HCT116 (cell line): ENCODE results near the gene SIPA1L3. TPM values are rescaled to one million over a fixed set of nuclear protein-coding genes. Genes with fewer than 3 reads are reported as not detected.

ENCODE experiments used
- ATAC-seq: fragments of 200-7000 bp; cut with Tn5 transposase; 2 replicates; pipeline ENCODE4 v1.9.1; 2020; ENCODE audit warnings: mild to moderate bottlenecking, moderate library complexity
- BruUV-seq: library from RNA; stranded (reverse); fragments of 400-500 nt; replicated peaks from 2 replicates; lab custom pipeline; 2021; lab: Mats Ljungman, UMichigan
- CTCF ChIA-PET: fragments of 300-600 bp; sonication (Branson Sonifier 250); formaldehyde crosslinking; loops from one replicate; lab custom pipeline; 2021; ENCODE audit warnings: antibody characterized with exemption; lab: Charles Lee
- POLR2A ChIA-PET: fragments of 300-600, 350-600 bp; sonication (Branson Sonifier 250); formaldehyde crosslinking; loops from one replicate; lab custom pipeline; 2021; ENCODE audit warnings: antibody characterized with exemption; lab: Charles Lee
- RAD21 ChIA-PET, 2 experiments: fragments of 300-600 bp; sonication (Branson Sonifier 250); formaldehyde crosslinking; loops; one replicate each; lab custom pipeline; 2023; ENCODE audit warnings: low total read pairs in 2 of 2; ENCODE audit not compliant: uncharacterized antibody in 2 of 2, unreplicated experiment in 2 of 2, low non-redundant PET in 1 of 2; lab: Charles Lee
- DNase-seq: peaks from one replicate; pipeline ENCODE4 v3.0.0-alpha.2; 2010; ENCODE audit warnings: low read depth, low spot score
- H2AFZ ChIP-seq: fragments of 200-600 bp; shearing (Covaris generic), sonication (generic); 2 replicates; pipeline ENCODE4 v1.6.1; 2017; ENCODE audit warnings: low read depth, mixed run types, mixed read lengths, antibody characterized with exemption, low read length; ENCODE audit not compliant: poor library complexity, severe bottlenecking
- H3K27ac ChIP-seq: 2 replicates; pipeline ENCODE4 v1.5.1; 2012; ENCODE audit warnings: low read depth, low read length
- H3K27me3 ChIP-seq: fragments of 200-600 bp; sonication (generic); 2 replicates; pipeline ENCODE4 v1.6.1; 2016; ENCODE audit warnings: mixed run types, low read length, mixed read lengths; ENCODE audit not compliant: insufficient read depth
- H3K36me3 ChIP-seq, 2 experiments: fragments of 200-500 bp in 1 of 2; fragments of 200-600 bp in 1 of 2; sonication (Bioruptor generic) in 1 of 2; sonication (generic) in 1 of 2; 2 replicates each; pipeline versions ENCODE4 v1.5.1 to v1.6.1; 2014 to 2016; ENCODE audit warnings: low read length in 2 of 2, inconsistent platforms in 1 of 2, mixed read lengths in 1 of 2, mixed run types in 1 of 2; ENCODE audit not compliant: insufficient read depth in 2 of 2, control insufficient read depth in 1 of 2
- H3K4me1 ChIP-seq, 2 experiments: fragments of 200-600 bp in 1 of 2; sonication (generic) in 1 of 2; 2 replicates each; pipeline versions ENCODE4 v1.5.1 to v1.6.1; 2012 to 2017; ENCODE audit warnings: low read length in 2 of 2, inconsistent platforms in 1 of 2, mild to moderate bottlenecking in 1 of 2, mixed read lengths in 1 of 2, mixed run types in 1 of 2, moderate library complexity in 1 of 2; ENCODE audit not compliant: insufficient read depth in 2 of 2, control insufficient read depth in 1 of 2
- H3K4me2 ChIP-seq: fragments of 200-600 bp; sonication (generic); 2 replicates; pipeline ENCODE4 v1.6.1; 2017; ENCODE audit warnings: mixed run types, low read length, mixed read lengths
- H3K4me3 ChIP-seq, 2 experiments: fragments of 200-600 bp in 1 of 2; sonication (generic) in 1 of 2; replicated peaks in 1 of 2; 2 replicates each; pipeline ENCODE4 v1.5.1; 2011 to 2016; ENCODE audit warnings: low read length in 2 of 2, control low read depth in 1 of 2, low read depth in 1 of 2, mild to moderate bottlenecking in 1 of 2, mixed read lengths in 1 of 2, mixed run types in 1 of 2
- H3K79me2 ChIP-seq: fragments of 200-600 bp; sonication (generic); 2 replicates; pipeline ENCODE4 v1.6.1; 2017; ENCODE audit warnings: mild to moderate bottlenecking, mixed run types, low read length, moderate library complexity, mixed read lengths; ENCODE audit not compliant: insufficient read depth
- H3K9ac ChIP-seq: fragments of 200-600 bp; sonication (generic); 2 replicates; pipeline ENCODE4 v1.6.1; 2016; ENCODE audit warnings: low read length, mixed read lengths
- H3K9me2 ChIP-seq: fragments of 200-600 bp; sonication (generic), shearing (Covaris generic); 2 replicates; pipeline ENCODE4 v1.6.1; 2017; ENCODE audit warnings: mixed run types, mild to moderate bottlenecking, moderate library complexity; ENCODE audit not compliant: insufficient read depth
- H3K9me3 ChIP-seq, 2 experiments: fragments of 200-500 bp in 1 of 2; fragments of 200-600 bp in 1 of 2; sonication (Bioruptor generic) in 1 of 2; sonication (generic) in 1 of 2; 2 replicates each; pipeline ENCODE4 v1.6.1; 2014 to 2017; ENCODE audit warnings: low read length in 2 of 2, mixed read lengths in 2 of 2, inconsistent platforms in 1 of 2, low read depth in 1 of 2, mild to moderate bottlenecking in 1 of 2, mixed run types in 1 of 2, moderate library complexity in 1 of 2; ENCODE audit not compliant: control insufficient read depth in 1 of 2, insufficient read depth in 1 of 2
- H4K20me1 ChIP-seq: fragments of 200-600 bp; sonication (generic), shearing (Covaris generic); 2 replicates; pipeline ENCODE4 v1.6.1; 2017; ENCODE audit warnings: mixed run types, mild to moderate bottlenecking, moderate library complexity; ENCODE audit not compliant: insufficient read depth
- ATF3 ChIP-seq: IDR thresholded peaks from 2 replicates; pipeline ENCODE4 v1.6.1; 2012
- CTCF ChIP-seq, 3 experiments: fragments of 200-600 bp in 1 of 3; sonication (generic) in 1 of 3; IDR thresholded peaks in 2 of 3; conservative IDR thresholded peaks in 1 of 3; 2 replicates each; pipeline ENCODE4 v1.5.1; 2012 to 2017; ENCODE audit warnings: low read depth in 2 of 3, low read length in 2 of 3, antibody characterized with exemption in 1 of 3, borderline replicate concordance in 1 of 3, control low read depth in 1 of 3, mild to moderate bottlenecking in 1 of 3, mixed read lengths in 1 of 3, mixed run types in 1 of 3, moderate library complexity in 1 of 3; ENCODE audit not compliant: insufficient read depth in 1 of 3
- EZH2phosphoT487 ChIP-seq: fragments of 200-600 bp; IDR thresholded peaks from 2 replicates; pipeline ENCODE4 v1.6.1; 2018; ENCODE audit warnings: antibody characterized with exemption, borderline replicate concordance
- JUND ChIP-seq: IDR thresholded peaks from 2 replicates; pipeline ENCODE4 v1.6.1; 2012
- MAX ChIP-seq: IDR thresholded peaks from 2 replicates; pipeline ENCODE4 v1.6.1; 2012
- POLR2A ChIP-seq: IDR thresholded peaks from 2 replicates; pipeline ENCODE4 v1.7.0; 2011; ENCODE audit warnings: borderline replicate concordance; ENCODE audit not compliant: insufficient read depth, insufficient read length; ENCODE audit errors: extremely low read depth
- RAD21 ChIP-seq: IDR thresholded peaks from 2 replicates; pipeline ENCODE4 v1.6.1; 2012; ENCODE audit warnings: low read depth, mild to moderate bottlenecking
- REST ChIP-seq: IDR thresholded peaks from 2 replicates; pipeline ENCODE4 v1.6.1; 2012; ENCODE audit warnings: low read depth
- SIN3A ChIP-seq: IDR thresholded peaks from 2 replicates; pipeline ENCODE4 v1.6.1; 2012; ENCODE audit warnings: low read depth
- SRF ChIP-seq: IDR thresholded peaks from 2 replicates; pipeline ENCODE4 v1.6.1; 2012; ENCODE audit warnings: low read depth
- YY1 ChIP-seq: IDR thresholded peaks from 2 replicates; pipeline ENCODE4 v1.6.1; 2011; ENCODE audit warnings: low read length, low read depth, moderate library complexity, mild to moderate bottlenecking; ENCODE audit not compliant: insufficient replicate concordance; ENCODE audit errors: extremely low read depth
- ZBTB33 ChIP-seq: IDR thresholded peaks from 2 replicates; pipeline ENCODE4 v1.6.1; 2011; ENCODE audit warnings: mild to moderate bottlenecking, low read length, moderate library complexity; ENCODE audit not compliant: insufficient replicate concordance; ENCODE audit errors: extremely low read depth
- intact Hi-C: fragments of 100-400 bp; cut with micrococcal nuclease; formaldehyde crosslinking; loops from 2 replicates; pipeline ENCODE4 v1.10.0; 2022
- total RNA-seq: library from RNA; stranded (reverse); gene quantifications from one replicate; pipeline ENCODE4 v1.2.1, GENCODE V29; 2021; ENCODE audit not compliant: unreplicated experiment

The SIPA1L3 gene
- total RNA-seq, 1 experiment from 2014 or later = 41.8 TPM

- no peaks in the 10 kb centered on the region for H3K9me3 ChIP-seq
- H3K27ac ChIP-seq = no peak overlapping the region
- ChIA-PET CTCF (no interaction called here), RAD21 (no interaction called here)
- BruUV-seq = no TSS peak
- no peak for ATAC-seq
- peaks cover 0 to 27% of the 10 kb centered on the region in 2 experiments; a peak in 3 of 4 replicates for H3K4me1 ChIP-seq
- H2AFZ ChIP-seq = no peak overlapping the region
- H3K27me3 ChIP-seq = no peaks in the 10 kb centered on the region
- H3K9ac ChIP-seq = no peak overlapping the region
- TF ChIP-seq EZH2phosphoT487 (no peak), ATF3 (no peak), YY1 (no peak), SIN3A (no peak), REST (no peak), ZBTB33 (no peak), RAD21 (no peak), SRF (no peak), MAX (no peak), JUND (no peak), POLR2A (no peak), CTCF (IDR thresholded peaks at IDR 0.05 in 2 of 3, conservative IDR thresholded peaks at IDR 0.05 in 1 of 3; ENCODE audit: borderline replicate concordance in 1 of 3, insufficient read depth in 1 of 3, low read depth in 2 of 3, low read length in 2 of 3) (no peak)
- TF ChIP-seq, all 23 proteins: peak for 0
- Histone ChIP-seq H4K20me1 (peaks cover 3% of the 10 kb centered on the region; the same call in 1 of the 2 replicates), H3K4me2 (no peak overlapping the region), H3K4me3 (no peak overlapping the region), H3K79me2 (peaks cover 70% of the 10 kb centered on the region), H3K9me2 (no peaks in the 10 kb centered on the region), H3K36me3 (no peaks in the 10 kb centered on the region)
- DNase-seq = no peak
- POLR2A ChIA-PET = interaction anchor here (0.7 kb wide), 1 partner anchor 1448 kb away, joined by 5 read pairs; the partner anchor contains the start of gene PAF1
- intact Hi-C loops = no loop called here
These were observed 35.5 kb downstream of the SIPA1L3 start for GRCh38 chr19:37942516-37942902.
